Loucy (cell line): ENCODE results near the gene PBXIP1.

Source experiments
- H2AFZ ChIP-seq: fragments of 200-600 bp; sonication (generic); 2 replicates; pipeline ENCODE4 v1.6.0; 2016; ENCODE audit warnings: antibody characterized with exemption, mild to moderate bottlenecking, low read length, moderate library complexity
- H3F3A ChIP-seq: fragments of 200-600 bp; 2 replicates; pipeline ENCODE4 v1.6.0; 2016; ENCODE audit warnings: antibody characterized with exemption, low read depth, mild to moderate bottlenecking
- H3K27me3 ChIP-seq: fragments of 200-600 bp; sonication (generic); 2 replicates; pipeline ENCODE4 v1.6.1; 2014; ENCODE audit warnings: low read length, mild to moderate bottlenecking; ENCODE audit not compliant: insufficient read depth, poor library complexity, severe bottlenecking
- H3K36me3 ChIP-seq: fragments of 200-600 bp; sonication (generic); 2 replicates; pipeline ENCODE4 v1.6.1; 2016; ENCODE audit warnings: low read length; ENCODE audit not compliant: insufficient read depth
- H3K4me1 ChIP-seq: fragments of 200-600 bp; sonication (generic); 2 replicates; pipeline ENCODE4 v1.5.1; 2014; ENCODE audit warnings: low read length, mild to moderate bottlenecking; ENCODE audit not compliant: insufficient read depth, poor library complexity, severe bottlenecking
- H3K4me2 ChIP-seq: fragments of 200-600 bp; sonication (generic); 2 replicates; pipeline ENCODE4 v1.6.0; 2014; ENCODE audit warnings: antibody characterized with exemption, low read length, low read depth, mild to moderate bottlenecking; ENCODE audit not compliant: poor library complexity, severe bottlenecking
- H3K4me3 ChIP-seq: fragments of 200-600 bp; sonication (generic); 2 replicates; pipeline ENCODE4 v1.5.1; 2014; ENCODE audit warnings: low read length, mild to moderate bottlenecking, mixed read lengths; ENCODE audit not compliant: poor library complexity, severe bottlenecking
- H3K79me2 ChIP-seq: fragments of 200-600 bp; sonication (generic); 2 replicates; pipeline ENCODE4 v1.6.1; 2014; ENCODE audit warnings: low read length; ENCODE audit not compliant: insufficient read depth
- H3K9ac ChIP-seq: fragments of 200-600 bp; sonication (generic); 2 replicates; pipeline ENCODE4 v1.6.0; 2014; ENCODE audit warnings: mild to moderate bottlenecking, low read depth, low read length, moderate library complexity; ENCODE audit not compliant: poor library complexity, severe bottlenecking
- H3K9me2 ChIP-seq: fragments of 200-600 bp; sonication (generic); replicated peaks from 2 replicates; pipeline ENCODE4 v1.6.1; 2016; ENCODE audit warnings: low read depth, low read length, mixed read lengths
- H3K9me3 ChIP-seq: fragments of 200-600 bp; sonication (generic); 2 replicates; pipeline ENCODE4 v1.6.1; 2014; ENCODE audit warnings: mild to moderate bottlenecking, antibody characterized with exemption, low read length, low read depth; ENCODE audit not compliant: insufficient read depth
- H4K20me1 ChIP-seq: fragments of 200-600 bp; sonication (generic); 2 replicates; pipeline ENCODE4 v1.6.0; 2014; ENCODE audit warnings: antibody characterized with exemption, low read length, mild to moderate bottlenecking; ENCODE audit not compliant: insufficient read depth, poor library complexity, severe bottlenecking
- EZH2phosphoT487 ChIP-seq: fragments of 200-600 bp; IDR thresholded peaks from 2 replicates; pipeline ENCODE4 v1.6.1; 2018; ENCODE audit warnings: antibody characterized with exemption, mild to moderate bottlenecking, moderate library complexity, borderline replicate concordance
- TF ChIP-seq, protein P1 (sequence below): fragments of 200-600 bp; sonication (generic); conservative IDR thresholded peaks from 2 replicates; pipeline ENCODE4 v1.5.1; 2014; ENCODE audit warnings: mild to moderate bottlenecking, antibody characterized with exemption, low read length

The PBXIP1 gene

DNA sequence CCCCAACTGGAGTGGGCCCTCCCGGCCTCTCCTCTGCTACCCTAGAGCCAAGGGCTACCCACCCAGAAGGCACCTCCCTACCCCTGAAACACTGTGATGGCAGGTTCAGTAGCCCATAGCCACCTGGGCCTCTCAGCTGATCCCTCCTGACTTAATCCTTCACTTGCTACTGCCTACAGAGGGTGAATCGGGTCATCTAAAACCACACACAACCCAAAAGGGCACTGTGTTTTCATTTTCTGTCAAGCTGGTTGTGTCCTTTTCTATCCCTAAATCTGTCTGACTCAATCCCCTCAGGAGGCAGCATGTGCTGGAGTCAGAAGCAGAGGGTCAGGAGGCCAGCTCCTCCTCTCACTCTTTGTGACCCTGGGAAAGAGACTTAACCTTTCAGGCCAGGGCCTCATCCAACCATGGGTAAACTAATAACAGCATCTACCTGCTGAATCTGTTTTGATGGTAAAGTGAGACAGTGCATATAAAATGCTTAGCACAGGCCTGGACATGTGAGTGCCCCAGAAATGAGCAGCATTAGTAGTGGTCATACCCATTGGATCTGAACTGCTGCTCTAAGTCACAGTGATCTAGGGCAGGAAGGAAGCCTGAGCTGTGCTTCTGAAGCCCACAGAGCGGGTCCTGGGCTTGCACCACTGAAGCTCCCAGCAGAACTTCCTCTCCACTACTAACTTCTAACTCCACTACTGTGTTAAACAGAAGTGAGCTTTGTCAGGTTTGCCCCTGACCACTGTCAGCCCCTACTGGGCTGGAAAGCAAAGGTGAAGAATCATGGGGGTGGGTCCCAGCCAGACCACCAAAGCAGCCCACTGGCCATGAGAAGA is 30.3 kb downstream of the PBXIP1 start:
- no peaks in the 10 kb centered on the region for H3K9me3 ChIP-seq
- H3K27me3 ChIP-seq = no peaks in the 10 kb centered on the region
- no peak overlapping the region for H2AFZ ChIP-seq
- no peaks in the 10 kb centered on the region for H3K79me2 ChIP-seq
- H3K36me3 ChIP-seq = no peaks in the 10 kb centered on the region
- TF ChIP-seq EZH2phosphoT487 = no peak
- TF ChIP-seq, protein P1, sequence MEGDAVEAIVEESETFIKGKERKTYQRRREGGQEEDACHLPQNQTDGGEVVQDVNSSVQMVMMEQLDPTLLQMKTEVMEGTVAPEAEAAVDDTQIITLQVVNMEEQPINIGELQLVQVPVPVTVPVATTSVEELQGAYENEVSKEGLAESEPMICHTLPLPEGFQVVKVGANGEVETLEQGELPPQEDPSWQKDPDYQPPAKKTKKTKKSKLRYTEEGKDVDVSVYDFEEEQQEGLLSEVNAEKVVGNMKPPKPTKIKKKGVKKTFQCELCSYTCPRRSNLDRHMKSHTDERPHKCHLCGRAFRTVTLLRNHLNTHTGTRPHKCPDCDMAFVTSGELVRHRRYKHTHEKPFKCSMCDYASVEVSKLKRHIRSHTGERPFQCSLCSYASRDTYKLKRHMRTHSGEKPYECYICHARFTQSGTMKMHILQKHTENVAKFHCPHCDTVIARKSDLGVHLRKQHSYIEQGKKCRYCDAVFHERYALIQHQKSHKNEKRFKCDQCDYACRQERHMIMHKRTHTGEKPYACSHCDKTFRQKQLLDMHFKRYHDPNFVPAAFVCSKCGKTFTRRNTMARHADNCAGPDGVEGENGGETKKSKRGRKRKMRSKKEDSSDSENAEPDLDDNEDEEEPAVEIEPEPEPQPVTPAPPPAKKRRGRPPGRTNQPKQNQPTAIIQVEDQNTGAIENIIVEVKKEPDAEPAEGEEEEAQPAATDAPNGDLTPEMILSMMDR = no peak
- H3K9ac ChIP-seq = peak overlapping the region; percentile 70
- H3K4me3 ChIP-seq = no peak overlapping the region
- no peaks in the 10 kb centered on the region for H4K20me1 ChIP-seq
- no peaks in the 10 kb centered on the region for H3F3A ChIP-seq
- H3K4me2 ChIP-seq = peak overlapping the region; percentile 55
- no peaks in the 10 kb centered on the region for H3K9me2 ChIP-seq
- H3K4me1 ChIP-seq = peaks cover 26% of the 10 kb centered on the region

DNA sequence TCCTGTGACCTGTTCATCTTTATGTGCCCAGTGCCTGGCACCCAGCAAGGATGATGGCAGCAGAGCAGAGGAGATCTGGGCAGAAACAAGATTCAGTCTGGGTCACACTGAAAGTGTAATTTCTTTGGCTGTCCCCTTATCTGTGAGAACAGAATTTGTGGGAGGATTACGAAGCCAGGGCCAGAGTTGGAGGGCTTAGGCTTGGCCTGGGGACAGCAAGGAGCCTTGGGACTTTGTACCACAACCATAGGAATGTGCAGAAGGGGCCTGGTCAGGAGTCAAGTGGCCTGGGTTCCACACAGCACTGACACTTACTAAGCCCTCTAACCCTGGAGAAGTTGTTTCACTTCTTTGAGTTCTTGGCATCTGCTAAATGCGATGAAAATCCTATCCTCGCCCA is 32.2 kb downstream of the PBXIP1 start:
- H3K4me2 ChIP-seq = no peak overlapping the region
- H3K9ac ChIP-seq = no peak overlapping the region
- peaks cover 26% of the 10 kb centered on the region for H3K4me1 ChIP-seq
- H3K36me3 ChIP-seq = no peaks in the 10 kb centered on the region
- no peaks in the 10 kb centered on the region for H4K20me1 ChIP-seq
- H3K9me3 ChIP-seq = no peaks in the 10 kb centered on the region
- no peaks in the 10 kb centered on the region for H3K9me2 ChIP-seq
- no peaks in the 10 kb centered on the region for H3K27me3 ChIP-seq
- H3K4me3 ChIP-seq = no peak overlapping the region
- no peaks in the 10 kb centered on the region for H3F3A ChIP-seq
- no peak for TF ChIP-seq EZH2phosphoT487
- TF ChIP-seq, protein P1 = no peak
- no peaks in the 10 kb centered on the region for H3K79me2 ChIP-seq
- no peak overlapping the region for H2AFZ ChIP-seq

DNA sequence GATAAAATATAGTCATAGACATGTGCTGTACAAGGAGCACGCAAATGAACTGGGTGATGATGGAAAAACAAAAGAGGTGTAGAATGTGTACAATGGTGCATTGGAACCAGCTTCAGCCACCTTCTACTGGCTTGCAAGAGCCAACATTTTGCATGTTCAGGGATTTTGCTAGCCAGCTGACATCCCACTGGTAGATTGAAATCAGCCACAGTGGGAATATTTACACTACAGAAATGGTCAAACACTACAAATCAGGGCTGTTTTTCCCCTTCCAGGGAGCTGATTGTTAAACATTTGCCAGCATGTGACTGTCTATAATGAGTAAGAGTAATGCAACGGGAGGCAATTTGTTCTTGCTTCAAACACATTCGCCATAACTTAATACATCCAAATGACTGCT is 42.6 kb downstream of the PBXIP1 start:
- Histone ChIP-seq H2AFZ (no peak overlapping the region), H3K27me3 (no peaks in the 10 kb centered on the region), H3K9me3 (no peaks in the 10 kb centered on the region), H3K4me2 (no peak overlapping the region), H3K79me2 (no peaks in the 10 kb centered on the region), H3K36me3 (no peaks in the 10 kb centered on the region), H3K9me2 (no peaks in the 10 kb centered on the region), H3K4me1 (no peaks in the 10 kb centered on the region), H3K9ac (no peak overlapping the region), H3F3A (no peaks in the 10 kb centered on the region), H4K20me1 (no peaks in the 10 kb centered on the region), H3K4me3 (no peak overlapping the region)
- TF ChIP-seq, protein P1 = no peak
- TF ChIP-seq EZH2phosphoT487 = no peak
